HepG2 (cell line): ENCODE measurements around the gene SLC35B4. TPM values are rescaled to one million over a fixed set of nuclear protein-coding genes. Genes with fewer than 3 reads are reported as not detected.

ENCODE experiments used
- ATF7 ChIP-seq, 2 experiments: fragments of 450-650 bp in 1 of 2; sonication (generic) in 1 of 2; formaldehyde crosslinking in 1 of 2; IDR thresholded peaks; 2 replicates each; pipeline versions ENCODE4 v1.4.0 to v1.6.1; 2016 to 2020; ENCODE audit warnings: antibody characterized with exemption in 1 of 2, mild to moderate bottlenecking in 1 of 2, missing genetic modification reagents in 1 of 2
- CEBPB ChIP-seq: IDR thresholded peaks from 2 replicates; pipeline ENCODE4 v1.6.1; 2011; ENCODE audit warnings: low read depth, low read length, improper control_type of control experiment, borderline replicate concordance
- FOXA3 ChIP-seq: IDR thresholded peaks from 2 replicates; pipeline ENCODE4 v1.6.1; 2016; ENCODE audit warnings: missing genetic modification reagents, missing compliant biosample characterization
- REXO4 ChIP-seq: sonication (generic); formaldehyde crosslinking; IDR thresholded peaks from 2 replicates; pipeline ENCODE4 v1.8.0; 2022; ENCODE audit warnings: missing genetic modification reagents, mild to moderate bottlenecking, borderline replicate concordance
- SMC3 ChIP-seq: IDR thresholded peaks from 2 replicates; pipeline ENCODE4 v1.6.1; 2011; ENCODE audit warnings: low read length, improper control_type of control experiment
- TBX3 ChIP-seq: fragments of 450-650 bp; IDR thresholded peaks from 2 replicates; pipeline ENCODE4 v1.6.1; 2017; ENCODE audit warnings: antibody characterized with exemption, mild to moderate bottlenecking, inconsistent platforms, borderline replicate concordance
- TMF1 ChIP-seq: sonication (generic); formaldehyde crosslinking; IDR thresholded peaks from 2 replicates; pipeline ENCODE4 v1.8.1; 2022; ENCODE audit warnings: low read depth, missing genetic modification reagents
- TP53 ChIP-seq: sonication (generic); formaldehyde crosslinking; conservative IDR thresholded peaks from 2 replicates; pipeline ENCODE4 v1.4.0; 2020; ENCODE audit warnings: missing genetic modification reagents
- ZNF672 ChIP-seq: sonication (generic); formaldehyde crosslinking; IDR thresholded peaks from 2 replicates; pipeline ENCODE4 v1.8.1; 2022; ENCODE audit warnings: missing genetic modification reagents
- polyA plus RNA-seq, 8 experiments: library from polyadenylated mRNA; depleted of rRNA in 3 of 8; stranded (reverse) in 7 of 8; unstranded in 1 of 8; fragments of >200 nt; fragmentation: Illumina TruSeq in 4 of 8; extraction: Trizol in 4 of 8; gene quantifications; 2 replicates each; pipeline versions ENCODE4 v1.2.1 to v1.2.3, GENCODE V29; 2011 to 2016; ENCODE audit warnings: low read depth in 4 of 8, missing spikeins in 1 of 8, mixed read lengths in 1 of 8; ENCODE audit not compliant: insufficient read depth in 1 of 8
- total RNA-seq, 5 experiments: library from RNA; depleted of rRNA; stranded (reverse); fragments of >200 nt; fragmentation: Illumina TruSeq; extraction: Trizol; gene quantifications; 2 replicates each; pipeline ENCODE4 v1.2.3, GENCODE V29; 2016; ENCODE audit warnings: low read depth in 1 of 5
- TF ChIP-seq, protein P1 (sequence below): sonication (generic); formaldehyde crosslinking; conservative IDR thresholded peaks from 2 replicates; pipeline ENCODE4 v1.4.0; 2020; ENCODE audit warnings: mild to moderate bottlenecking, missing genetic modification reagents, moderate library complexity
- TF ChIP-seq, protein P2 (sequence below): sonication (generic); formaldehyde crosslinking; conservative IDR thresholded peaks from 2 replicates; pipeline ENCODE4 v1.8.1; 2023; ENCODE audit warnings: missing genetic modification reagents
- TF ChIP-seq, protein P3 (sequence below): IDR thresholded peaks from 2 replicates; pipeline ENCODE4 v1.6.1; 2018; ENCODE audit warnings: missing genetic modification reagents
- TF ChIP-seq, protein P4 (sequence below): sonication (generic); formaldehyde crosslinking; IDR thresholded peaks from 2 replicates; pipeline ENCODE4 v1.5.0; 2020; ENCODE audit warnings: missing genetic modification reagents

Gene SLC35B4
- total and polyA plus RNA-seq, 2 of the 13 experiments (the other 11 are each of a cell fraction or from before 2014, with no cell fraction given) = 17.1 to 17.8 TPM

GRCh38 chr7:134362587-134363483 lies 46.1 kb upstream of the SLC35B4 start (continued):
- TF ChIP-seq, protein P1, sequence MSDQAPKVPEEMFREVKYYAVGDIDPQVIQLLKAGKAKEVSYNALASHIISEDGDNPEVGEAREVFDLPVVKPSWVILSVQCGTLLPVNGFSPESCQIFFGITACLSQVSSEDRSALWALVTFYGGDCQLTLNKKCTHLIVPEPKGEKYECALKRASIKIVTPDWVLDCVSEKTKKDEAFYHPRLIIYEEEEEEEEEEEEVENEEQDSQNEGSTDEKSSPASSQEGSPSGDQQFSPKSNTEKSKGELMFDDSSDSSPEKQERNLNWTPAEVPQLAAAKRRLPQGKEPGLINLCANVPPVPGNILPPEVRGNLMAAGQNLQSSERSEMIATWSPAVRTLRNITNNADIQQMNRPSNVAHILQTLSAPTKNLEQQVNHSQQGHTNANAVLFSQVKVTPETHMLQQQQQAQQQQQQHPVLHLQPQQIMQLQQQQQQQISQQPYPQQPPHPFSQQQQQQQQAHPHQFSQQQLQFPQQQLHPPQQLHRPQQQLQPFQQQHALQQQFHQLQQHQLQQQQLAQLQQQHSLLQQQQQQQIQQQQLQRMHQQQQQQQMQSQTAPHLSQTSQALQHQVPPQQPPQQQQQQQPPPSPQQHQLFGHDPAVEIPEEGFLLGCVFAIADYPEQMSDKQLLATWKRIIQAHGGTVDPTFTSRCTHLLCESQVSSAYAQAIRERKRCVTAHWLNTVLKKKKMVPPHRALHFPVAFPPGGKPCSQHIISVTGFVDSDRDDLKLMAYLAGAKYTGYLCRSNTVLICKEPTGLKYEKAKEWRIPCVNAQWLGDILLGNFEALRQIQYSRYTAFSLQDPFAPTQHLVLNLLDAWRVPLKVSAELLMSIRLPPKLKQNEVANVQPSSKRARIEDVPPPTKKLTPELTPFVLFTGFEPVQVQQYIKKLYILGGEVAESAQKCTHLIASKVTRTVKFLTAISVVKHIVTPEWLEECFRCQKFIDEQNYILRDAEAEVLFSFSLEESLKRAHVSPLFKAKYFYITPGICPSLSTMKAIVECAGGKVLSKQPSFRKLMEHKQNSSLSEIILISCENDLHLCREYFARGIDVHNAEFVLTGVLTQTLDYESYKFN (CRISPR knock-in tag) = peak; percentile 38; the same call in 1 of the 2 replicates
- TF ChIP-seq, protein P2, sequence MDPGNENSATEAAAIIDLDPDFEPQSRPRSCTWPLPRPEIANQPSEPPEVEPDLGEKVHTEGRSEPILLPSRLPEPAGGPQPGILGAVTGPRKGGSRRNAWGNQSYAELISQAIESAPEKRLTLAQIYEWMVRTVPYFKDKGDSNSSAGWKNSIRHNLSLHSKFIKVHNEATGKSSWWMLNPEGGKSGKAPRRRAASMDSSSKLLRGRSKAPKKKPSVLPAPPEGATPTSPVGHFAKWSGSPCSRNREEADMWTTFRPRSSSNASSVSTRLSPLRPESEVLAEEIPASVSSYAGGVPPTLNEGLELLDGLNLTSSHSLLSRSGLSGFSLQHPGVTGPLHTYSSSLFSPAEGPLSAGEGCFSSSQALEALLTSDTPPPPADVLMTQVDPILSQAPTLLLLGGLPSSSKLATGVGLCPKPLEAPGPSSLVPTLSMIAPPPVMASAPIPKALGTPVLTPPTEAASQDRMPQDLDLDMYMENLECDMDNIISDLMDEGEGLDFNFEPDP = no peak
- TF ChIP-seq TBX3 = peak; percentile 35; the same call in 1 of the 2 replicates
- no peak for TF ChIP-seq SMC3
- TF ChIP-seq, protein P3, sequence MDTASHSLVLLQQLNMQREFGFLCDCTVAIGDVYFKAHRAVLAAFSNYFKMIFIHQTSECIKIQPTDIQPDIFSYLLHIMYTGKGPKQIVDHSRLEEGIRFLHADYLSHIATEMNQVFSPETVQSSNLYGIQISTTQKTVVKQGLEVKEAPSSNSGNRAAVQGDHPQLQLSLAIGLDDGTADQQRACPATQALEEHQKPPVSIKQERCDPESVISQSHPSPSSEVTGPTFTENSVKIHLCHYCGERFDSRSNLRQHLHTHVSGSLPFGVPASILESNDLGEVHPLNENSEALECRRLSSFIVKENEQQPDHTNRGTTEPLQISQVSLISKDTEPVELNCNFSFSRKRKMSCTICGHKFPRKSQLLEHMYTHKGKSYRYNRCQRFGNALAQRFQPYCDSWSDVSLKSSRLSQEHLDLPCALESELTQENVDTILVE = peak; percentile 63; the same call in 1 of the 2 replicates
- TF ChIP-seq, protein P4, sequence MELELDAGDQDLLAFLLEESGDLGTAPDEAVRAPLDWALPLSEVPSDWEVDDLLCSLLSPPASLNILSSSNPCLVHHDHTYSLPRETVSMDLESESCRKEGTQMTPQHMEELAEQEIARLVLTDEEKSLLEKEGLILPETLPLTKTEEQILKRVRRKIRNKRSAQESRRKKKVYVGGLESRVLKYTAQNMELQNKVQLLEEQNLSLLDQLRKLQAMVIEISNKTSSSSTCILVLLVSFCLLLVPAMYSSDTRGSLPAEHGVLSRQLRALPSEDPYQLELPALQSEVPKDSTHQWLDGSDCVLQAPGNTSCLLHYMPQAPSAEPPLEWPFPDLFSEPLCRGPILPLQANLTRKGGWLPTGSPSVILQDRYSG (CRISPR knock-in tag) = no peak
- no peak for TF ChIP-seq TP53 (CRISPR knock-in tag)
- no peak for TF ChIP-seq ZNF672 (CRISPR knock-in tag)
- TF ChIP-seq FOXA3 (CRISPR knock-in tag) = peak; percentile 86; the same call in 1 of the 2 replicates
- 0 out of 2 replicates have a peak, but pooled peaks have one; percentile 12 for TF ChIP-seq ATF7 (IDR thresholded peaks at IDR 0.05)
- TF ChIP-seq ATF7 (CRISPR knock-in tag; IDR thresholded peaks at IDR 0.05) = no peak
- no peak for TF ChIP-seq REXO4 (CRISPR knock-in tag)
- TF ChIP-seq CEBPB = peak; percentile 92
- no peak for TF ChIP-seq TMF1 (CRISPR knock-in tag)
